NCI-H146 (cell line): ENCODE measurements around the gene PADI4.
A peak's percentile ranks its signal among the peaks of the same experiment; 100 is the strongest.

Source experiments
- DNase-seq: peaks from one replicate; lab custom pipeline; 2025; lab: John Stamatoyannopoulos, UW

The PADI4 gene

DNA sequence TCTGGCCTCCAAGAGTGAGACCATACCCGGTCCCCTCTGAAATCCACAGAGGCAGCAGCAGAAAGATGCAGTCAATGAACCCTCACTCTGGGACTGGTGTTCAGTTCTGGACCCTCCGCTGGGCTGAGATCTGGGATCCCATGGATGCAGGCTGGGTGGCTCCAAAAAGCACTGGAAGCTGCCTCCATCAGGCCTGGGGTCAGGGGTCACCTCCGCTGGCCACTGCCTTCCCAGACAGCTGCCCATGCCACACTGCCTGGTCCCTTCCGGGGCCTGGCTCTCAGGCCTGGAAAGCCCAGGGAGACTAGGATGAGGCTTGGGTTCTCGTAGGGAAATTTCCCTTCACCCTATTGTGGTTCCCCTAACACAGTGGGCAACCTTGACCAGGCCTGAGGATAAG is 21.4 kb upstream of the PADI4 start:
- DNase-seq = no peak

DNA sequence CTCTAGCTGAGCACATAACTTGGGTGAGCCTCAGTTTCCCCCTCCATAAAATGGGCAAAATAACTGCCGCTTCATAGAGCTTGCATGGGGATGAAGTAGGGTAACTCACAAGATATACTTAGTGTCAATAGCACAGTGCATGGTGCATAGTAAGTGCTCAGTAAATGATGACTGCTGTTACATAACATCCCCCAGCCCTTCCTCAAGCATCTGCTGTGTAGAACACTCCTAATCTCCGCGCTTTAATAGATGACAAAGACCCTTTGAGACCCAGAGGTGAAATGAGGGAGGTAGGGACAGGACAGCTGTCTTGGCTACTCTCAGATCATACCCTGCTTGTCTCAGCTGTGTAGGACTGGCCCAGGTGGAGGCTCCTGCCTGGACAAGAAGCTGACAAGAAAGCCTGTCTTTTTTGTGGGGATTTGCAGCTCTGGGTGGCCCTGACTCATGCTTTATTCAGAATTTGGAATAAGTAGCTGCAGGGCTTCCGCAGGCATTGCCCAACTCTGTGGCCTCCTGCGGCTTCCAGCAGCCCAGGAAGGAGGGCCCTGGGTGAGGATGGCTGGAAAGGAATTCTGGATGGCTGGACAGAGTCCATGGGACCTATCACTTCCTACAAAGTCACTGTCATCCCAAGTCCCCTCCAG is 20.7 kb upstream of the PADI4 start:
- no peak for DNase-seq

GRCh38 chr1:17289721-17290120 is 18.3 kb upstream of the PADI4 start:
- DNase-seq = no peak

- DNase-seq = no peak
Measured at GRCh38 chr1:17290553-17290952, 17.4 kb upstream of the PADI4 start.

DNA sequence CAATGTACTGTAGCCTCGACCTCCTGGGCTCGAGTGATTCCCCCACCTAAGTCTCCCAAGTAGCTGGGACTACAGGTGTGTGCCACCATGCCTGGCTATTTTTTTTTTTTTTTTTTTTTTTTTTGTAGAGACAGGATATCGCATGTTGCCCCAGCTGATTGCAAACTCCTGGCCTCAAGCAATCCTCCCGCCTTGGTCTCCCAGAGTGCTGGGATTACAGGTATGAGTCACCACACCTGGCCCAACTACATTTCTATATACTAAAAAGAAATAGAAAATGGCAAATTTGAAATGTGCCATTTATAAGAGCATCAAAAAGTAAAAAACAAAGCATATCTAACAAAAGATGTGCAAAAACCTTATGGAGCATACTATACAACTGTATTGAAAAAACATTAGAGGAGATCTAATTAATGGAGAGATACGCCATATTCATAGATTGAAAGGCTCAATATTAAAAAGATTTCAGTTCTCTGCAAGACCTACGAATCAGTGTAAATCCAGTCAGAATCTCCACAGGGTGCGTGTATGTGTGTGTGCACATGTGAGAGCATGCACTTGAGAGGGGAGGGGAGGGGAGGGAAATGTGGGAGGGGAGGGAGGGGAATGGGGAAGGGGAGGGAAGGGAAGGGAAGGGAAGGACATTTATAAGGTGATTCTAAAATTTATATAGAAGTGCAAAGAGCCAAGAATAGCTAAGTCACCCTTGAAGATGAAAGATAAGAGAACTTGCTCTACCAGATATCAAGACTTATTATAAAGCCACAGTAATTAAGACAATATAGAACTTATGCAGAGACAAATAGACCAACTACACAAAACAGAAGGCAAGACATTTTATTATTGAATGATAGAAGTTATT is 15.5 kb upstream of the PADI4 start:
- DNase-seq = peak; percentile 49

GRCh38 chr1:17293681-17294425 is 14.1 kb upstream of the PADI4 start:
- DNase-seq = peak; percentile 52

- no peak for DNase-seq
Measured at GRCh38 chr1:17295292-17295691, 12.7 kb upstream of the PADI4 start.

DNA sequence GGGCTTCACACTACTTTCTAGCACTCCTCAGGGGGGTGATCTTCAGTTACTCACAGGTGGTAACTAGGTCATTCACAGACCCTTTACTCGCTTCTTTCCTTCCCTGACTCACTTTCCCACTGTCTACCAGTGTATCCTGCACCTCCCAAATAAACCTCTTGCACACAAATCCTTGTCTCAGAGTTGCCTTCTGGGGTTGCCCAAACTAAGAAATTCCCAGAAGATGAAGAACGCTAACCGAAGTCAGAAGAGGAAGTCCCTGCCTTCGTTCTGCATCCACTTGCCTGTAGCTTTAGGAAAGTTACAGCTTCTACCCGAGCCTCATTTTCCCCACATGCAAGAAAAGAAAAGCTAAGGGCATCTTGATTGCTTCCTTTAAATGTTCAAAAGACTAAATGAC is 11.9 kb upstream of the PADI4 start:
- no peak for DNase-seq

GRCh38 chr1:17297991-17298390 is 10.0 kb upstream of the PADI4 start:
- no peak for DNase-seq

- no peak for DNase-seq
Measured at GRCh38 chr1:17301767-17302166, 6.2 kb upstream of the PADI4 start.

DNA sequence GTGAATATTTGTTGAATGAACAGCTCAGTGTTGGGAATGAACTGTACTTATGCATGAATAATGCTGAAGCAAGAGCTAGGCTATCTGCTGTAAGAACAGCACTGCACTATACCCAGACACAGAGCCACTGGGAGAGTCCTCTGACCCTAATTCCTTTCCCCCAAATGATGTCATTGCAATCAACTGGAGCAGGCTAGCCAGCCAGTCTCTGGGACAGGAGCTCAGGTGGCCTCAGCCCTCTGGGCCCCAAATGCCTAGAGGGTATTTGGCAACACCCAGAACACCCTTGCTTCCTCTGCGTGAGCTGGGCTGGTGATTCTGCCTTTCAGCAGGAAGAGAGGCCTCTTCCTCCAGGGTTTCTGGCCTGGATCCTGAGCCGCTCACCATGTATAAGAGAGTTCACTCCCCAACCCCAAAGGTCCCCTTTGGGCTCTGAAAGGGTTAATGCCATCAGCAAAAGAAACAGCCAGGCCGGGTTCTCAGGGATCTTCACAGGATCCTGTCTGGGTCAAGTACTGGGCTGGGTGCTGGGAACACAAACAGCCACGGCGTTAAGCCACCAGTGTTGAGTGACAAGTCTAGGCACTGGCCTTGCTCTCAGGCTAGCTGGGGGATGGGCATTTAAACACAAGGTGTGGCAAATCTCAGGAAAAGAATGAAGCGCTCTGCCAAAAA is 3.7 kb upstream of the PADI4 start:
- DNase-seq = no peak

DNA sequence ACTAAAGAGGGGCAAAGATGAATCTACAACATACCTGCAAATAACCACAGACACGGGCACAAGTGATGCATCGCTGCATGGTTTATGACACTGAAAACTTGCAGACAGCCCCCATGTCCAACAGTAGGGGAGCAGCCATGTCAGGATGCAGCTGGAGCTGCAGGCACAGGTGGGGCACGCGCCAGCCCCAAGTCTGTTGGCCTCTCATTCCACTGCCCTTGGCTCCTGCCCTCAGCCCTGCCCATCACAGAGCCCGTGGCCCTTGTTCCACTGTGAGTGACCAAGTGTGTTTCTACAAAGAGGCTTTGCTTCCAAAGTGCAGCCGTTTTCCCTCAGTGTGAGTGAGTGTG is 3.2 kb upstream of the PADI4 start:
- no peak for DNase-seq

- DNase-seq = no peak
Measured at GRCh38 chr1:17305576-17306095, 2.4 kb upstream of the PADI4 start.

DNA sequence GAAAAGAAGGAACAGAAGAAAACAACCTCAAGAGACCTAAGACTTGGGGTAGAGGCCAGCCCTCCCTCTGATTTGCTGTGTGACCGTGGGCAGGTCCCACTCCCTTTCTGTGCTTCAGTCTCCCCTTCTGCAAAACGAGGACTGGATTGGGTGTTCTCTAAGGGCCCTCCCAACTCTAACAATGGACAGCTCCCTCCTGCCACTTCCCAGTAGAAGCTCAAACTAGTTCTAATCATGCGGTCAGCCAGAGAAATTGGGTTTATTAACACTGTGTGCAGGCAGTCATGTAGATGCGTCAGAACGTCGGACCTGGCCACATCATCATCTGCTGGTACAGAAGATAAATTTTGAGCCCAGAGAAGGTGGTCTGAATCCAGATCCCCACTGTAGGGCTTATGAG is 1.6 kb upstream of the PADI4 start:
- DNase-seq = no peak

GRCh38 chr1:17306921-17307320 is 1.1 kb upstream of the PADI4 start:
- DNase-seq = no peak

DNA sequence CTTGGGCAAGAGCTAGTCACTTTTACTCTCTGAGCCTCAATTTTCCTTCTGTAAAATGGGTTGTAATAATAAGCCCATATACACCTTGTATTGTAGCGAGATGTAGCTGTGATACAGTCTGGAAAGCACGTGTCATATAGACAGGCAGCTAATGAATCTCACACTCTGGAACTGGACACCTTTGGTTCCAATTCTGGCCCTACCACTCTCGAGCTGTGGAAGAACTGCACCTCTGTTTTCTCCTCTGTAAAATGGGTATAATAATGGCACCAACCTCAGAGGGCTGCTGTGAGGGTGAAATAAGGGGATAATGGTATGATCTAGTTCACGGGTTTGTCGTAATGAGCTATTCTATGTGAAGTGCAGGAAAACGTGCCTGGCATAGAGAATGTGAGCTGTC is 668 bp upstream of the PADI4 start:
- no peak for DNase-seq

- DNase-seq = no peak
Measured at GRCh38 chr1:17308593-17308992, 596 bp downstream of the PADI4 start.

- no peak for DNase-seq
Measured at GRCh38 chr1:17309426-17310067, 1.6 kb downstream of the PADI4 start.

GRCh38 chr1:17310068-17310640 is 2.2 kb downstream of the PADI4 start:
- no peak for DNase-seq

DNA sequence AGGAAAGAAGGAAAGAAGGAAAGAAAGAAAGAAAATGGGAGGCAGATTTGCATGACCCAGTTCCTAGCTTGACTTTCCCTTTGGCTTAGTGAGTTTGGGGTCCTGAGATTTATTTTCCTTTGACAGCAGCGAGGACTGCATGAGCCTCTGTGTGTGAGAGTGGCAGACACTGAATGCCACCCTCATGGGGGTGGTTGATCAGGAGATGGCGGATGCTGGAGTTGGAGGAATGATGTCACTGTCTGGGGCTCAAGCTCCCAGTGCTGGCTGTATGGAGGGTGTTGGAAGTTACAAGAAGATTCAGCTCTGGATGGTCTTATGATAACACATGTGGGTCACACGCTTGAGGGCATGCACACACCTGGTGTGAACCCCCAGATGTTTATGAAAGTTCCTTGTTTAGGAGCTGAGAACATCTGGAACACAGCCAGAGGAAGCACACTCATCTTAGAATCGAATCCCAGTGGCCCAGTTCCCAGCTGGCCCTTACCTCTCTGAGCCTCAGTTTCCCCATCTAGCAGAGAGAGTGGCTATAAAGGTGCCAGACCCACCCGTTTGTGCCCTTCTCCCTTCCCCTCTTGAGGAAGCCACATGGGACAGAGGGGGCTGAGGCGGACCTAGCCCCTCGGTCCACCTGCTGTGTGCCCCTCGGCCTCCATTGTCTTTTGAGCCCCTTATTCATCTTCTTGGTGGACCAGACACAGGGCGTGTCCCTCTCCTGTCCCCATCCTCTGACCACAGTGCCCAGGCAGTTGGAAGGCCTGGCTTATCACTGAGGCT is 5.7 kb downstream of the PADI4 start:
- DNase-seq = no peak
